Fibroblast of skin of back (primary cell): ENCODE measurements around the gene SPSB1.

ENCODE experiments used
- DNase-seq: peaks from one replicate; pipeline ENCODE4 v3.0.0-alpha.2; 2013

Gene SPSB1

DNA sequence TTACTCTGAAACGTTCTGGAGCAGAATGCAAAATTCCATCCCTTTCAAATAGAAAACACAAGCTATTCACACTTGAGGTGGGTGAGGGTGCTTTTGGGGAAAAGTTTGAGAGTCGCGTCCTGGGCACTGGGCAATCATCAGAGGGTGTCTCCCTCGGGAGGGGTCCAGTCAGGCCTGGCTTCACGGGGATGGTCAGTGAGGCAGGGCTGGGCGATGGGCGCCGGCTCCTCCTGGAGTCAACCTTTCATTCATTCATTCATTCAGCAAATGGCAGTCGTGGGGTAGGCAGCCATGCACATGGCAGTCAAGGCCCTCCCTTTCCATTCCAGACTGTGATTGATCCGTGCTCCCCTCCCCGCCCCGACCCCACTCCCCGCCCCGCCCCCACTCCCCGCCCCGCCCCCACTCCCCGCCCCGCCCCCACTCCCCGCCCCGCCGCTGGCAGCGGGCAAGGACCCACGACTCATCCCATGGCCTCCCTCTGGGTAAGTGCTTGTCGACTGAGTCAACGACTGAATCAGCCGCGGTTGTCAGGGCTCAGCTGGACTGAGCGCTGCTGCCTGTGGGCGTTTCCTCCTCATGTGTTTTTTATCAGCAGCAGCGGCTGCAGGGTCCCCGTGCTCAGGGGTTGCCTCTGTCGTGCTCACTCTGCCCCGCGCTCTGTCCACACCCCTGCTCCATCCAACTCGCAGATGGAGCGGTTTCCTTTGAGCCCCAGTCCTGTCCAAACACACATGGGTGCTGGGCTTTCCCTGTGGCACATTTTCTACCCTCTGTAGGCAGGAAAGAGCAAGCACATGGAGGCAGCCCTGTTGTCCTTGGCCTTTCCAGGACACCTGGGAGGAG is 12.5 kb upstream of the SPSB1 start:
- DNase-seq: peak; percentile 97

DNA sequence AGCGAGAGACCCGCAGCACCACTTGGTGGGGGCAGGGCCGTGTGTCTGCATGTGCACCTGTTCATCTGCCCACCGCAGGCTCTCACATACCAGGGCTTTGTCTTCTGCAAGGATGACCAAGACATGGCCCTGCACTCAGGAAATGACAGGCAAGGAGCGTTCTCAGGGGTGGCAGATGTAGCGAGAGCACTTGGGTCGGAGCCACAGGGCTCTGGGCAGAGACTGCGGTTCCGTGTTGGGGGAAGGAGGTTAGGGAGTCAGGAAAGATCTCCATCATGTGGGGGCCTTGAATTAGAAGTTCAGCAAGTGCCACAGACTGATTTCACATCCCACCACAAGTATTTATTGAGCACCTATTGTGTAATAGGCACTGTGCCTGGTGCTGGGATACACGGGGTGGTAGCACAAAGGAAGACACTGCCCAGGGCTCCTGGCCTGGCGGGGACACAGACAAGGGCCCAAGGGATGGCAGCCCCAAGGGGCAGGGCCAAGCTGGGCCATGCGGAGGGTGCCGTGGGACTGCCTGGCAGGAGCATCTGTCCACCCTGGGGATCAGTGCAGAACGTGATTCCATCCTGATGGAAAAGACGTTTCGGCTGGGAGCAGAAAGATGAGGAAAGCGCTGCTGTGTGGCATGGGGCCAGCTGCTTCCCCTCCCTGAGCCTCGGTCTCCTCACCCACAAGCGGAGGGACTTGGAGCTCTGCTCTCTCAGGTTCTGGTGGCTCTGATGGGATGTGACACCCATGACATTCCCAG is 11.4 kb upstream of the SPSB1 start:
- DNase-seq: peak; percentile 16

DNA sequence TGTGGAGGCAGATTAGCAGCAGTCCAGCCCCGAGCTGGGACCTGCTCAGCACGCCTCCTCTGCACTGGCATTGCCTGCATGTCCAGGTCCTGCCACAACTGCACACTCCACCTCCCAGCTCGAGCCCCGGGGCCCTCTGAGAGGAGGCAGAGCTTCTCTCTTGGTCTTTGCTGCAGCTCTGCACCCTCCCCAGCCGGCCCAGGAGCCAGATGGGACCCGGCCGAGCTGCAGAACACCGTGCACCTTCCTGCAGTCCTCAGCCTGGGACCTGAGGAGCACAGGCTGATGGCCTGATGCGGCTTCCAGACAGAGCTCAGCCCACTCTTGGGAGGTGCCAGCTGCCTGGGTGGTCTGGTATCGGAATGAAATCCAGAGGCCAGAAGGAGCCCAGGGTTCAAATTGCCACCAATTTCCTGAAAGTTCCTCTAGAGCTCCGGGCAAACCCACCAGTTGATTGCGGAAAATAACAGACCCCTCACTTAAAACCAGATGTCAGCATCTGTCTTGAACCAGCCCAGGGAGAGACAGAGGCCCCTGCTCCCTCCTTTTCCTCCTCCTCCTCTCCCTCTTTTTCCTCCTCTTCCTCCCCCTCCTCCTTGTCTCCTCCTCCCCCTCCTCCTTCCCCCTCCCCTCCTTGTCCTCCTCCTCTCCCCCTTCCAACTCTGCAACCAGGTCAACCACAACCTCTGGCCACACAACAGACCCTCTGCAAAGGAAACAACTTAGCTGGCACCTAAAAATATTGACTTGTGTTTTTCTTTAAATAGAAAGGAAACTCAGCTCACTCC is 10.6 kb upstream of the SPSB1 start:
- peak; percentile 35 for DNase-seq

DNA sequence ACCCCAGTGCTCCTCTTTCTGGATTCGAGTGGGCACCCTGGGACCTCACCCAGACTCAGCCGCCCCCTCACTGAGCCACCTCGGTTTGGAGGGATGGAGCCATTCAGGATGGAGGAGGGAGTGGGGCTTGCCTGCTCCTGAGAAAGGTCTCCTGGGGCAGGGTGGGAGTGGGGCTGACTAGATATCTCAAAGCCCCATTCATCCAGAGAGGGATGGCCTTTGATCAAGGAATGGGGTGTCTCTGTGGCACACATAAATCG is 10.1 kb upstream of the SPSB1 start:
- DNase-seq: no peak

DNA sequence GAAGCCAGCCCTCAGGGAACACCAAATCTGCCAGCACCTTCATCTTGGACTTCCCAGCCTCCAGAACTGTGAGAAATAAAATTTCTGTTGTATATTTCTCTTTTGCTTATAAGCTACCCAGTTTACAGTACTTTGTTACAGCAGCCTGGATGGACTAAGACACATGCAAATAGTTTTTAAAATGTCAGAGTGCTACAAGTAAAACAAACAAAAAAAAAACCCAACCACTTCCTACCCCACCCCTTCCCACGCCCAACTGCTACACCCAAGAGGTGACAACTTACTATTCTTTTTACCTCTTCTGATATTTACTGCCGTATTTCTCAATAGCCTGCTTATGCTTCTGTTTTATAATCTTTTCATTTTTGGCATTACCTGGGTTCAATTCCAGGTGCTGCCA is 8.6 kb upstream of the SPSB1 start:
- no peak for DNase-seq

DNA sequence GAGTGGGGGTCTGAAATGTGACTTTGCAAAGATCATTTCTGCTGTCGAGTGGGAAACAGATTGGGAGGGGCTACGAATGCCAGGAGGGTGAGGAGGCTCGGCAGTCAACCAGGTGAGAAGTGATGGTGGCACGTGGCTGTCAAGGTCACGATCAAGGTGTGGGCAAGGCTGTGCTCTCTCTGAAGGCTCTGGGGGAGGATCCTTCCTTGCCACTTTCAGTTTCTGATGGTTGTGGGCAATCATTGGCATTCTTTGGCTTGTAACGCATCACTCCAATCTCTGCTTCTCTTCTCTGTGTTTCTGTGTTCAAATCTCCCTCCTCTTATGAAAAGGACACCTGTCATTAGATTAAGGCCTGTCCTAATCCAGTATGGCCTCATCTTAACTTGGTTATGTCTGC is 6.1 kb upstream of the SPSB1 start:
- DNase-seq: no peak

DNA sequence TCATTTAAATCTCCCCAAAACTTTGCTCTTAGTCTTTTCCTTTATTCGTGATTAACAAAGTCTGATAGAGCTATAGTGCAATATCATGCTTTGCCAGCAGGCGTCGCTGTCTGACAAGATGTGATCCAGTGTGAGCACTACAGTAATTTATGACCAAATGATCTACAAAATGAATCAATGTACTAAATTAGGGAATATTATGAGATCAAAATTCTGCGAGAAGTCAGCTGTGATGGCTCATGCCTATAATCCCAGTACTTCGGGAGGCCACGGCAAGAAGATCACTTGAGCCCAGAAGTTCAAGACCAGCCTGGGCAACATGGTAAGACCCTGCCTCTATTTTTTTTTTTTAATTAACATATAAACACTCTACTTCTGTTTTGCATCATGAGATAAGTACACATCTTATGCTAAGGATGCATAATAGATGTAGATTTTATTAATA is 3.6 kb upstream of the SPSB1 start:
- peak; percentile 72 for DNase-seq

DNA sequence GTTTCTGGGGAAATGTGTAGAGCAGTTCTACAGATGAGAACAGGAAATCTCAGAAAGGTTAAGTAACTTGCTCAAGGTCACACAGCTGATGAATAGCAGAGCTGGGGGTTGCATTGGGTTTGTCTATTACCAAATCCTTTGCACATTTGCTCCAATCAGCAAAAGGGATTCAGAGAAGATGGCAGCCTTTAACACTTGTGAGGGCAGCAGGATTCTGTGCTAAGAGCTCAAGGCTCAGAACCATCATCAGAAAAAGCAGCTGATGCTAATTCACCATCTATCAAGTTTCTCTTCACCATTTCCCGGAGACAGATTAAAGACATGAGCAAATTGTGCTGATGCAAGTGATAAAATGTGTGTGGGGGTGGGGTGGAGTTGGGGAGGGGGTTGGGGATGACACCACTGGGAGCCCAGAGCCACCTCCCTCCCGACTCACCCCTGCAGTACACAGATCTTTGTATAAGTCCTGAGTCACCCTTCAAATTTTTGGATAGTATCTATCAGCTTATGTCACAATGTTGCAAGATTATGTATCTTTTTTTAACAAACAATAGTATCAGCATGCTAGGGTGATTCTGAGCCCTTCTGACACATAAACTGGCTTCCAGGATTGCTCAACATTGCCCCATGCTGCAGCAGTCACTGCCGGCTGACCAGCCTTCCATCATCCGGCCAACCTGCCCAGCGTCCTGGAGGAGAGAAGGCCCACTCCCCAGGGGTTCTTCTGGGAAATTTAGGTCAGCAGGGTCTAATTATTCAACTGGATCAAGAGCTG is 2.8 kb upstream of the SPSB1 start:
- peak; percentile 75 for DNase-seq

DNA sequence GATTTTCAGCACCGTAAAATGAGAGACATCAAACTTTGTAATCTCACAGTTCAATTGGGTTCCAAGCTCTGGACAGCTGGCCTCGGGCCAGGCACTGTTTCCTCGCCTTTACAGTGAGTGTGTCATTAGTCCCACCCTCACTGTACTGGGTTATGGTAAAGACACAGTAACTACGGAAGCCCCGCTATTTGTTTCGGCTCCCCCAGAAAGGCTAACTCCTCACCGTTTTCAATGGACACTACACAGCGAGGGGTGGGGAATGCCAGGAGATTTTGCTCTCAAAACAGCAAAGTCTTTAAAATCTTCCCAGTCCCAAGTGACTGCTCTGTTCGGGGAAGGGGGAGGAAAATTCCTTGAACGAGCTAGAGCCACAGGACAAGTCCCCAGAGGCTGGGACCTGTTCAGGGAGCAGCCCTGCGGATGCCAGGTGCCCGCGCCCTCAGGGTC is 757 bp upstream of the SPSB1 start:
- DNase-seq: peak; percentile 76

DNA sequence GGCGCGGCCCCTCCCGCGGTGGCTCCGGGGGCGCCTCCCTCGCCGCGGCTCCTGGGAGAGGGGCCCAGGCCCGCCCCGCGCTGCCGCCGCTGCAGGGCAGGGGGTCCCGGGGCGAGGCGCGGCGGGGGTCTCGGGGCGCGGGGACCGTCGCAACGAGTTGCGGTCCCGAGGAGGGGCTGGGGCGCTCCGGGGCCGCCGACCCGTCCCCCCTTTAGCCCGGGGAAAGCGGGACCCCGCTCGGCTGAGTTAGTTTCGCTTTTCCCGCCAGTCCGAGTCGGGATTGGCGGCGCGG is 493 bp downstream of the SPSB1 start:
- no peak for DNase-seq

DNA sequence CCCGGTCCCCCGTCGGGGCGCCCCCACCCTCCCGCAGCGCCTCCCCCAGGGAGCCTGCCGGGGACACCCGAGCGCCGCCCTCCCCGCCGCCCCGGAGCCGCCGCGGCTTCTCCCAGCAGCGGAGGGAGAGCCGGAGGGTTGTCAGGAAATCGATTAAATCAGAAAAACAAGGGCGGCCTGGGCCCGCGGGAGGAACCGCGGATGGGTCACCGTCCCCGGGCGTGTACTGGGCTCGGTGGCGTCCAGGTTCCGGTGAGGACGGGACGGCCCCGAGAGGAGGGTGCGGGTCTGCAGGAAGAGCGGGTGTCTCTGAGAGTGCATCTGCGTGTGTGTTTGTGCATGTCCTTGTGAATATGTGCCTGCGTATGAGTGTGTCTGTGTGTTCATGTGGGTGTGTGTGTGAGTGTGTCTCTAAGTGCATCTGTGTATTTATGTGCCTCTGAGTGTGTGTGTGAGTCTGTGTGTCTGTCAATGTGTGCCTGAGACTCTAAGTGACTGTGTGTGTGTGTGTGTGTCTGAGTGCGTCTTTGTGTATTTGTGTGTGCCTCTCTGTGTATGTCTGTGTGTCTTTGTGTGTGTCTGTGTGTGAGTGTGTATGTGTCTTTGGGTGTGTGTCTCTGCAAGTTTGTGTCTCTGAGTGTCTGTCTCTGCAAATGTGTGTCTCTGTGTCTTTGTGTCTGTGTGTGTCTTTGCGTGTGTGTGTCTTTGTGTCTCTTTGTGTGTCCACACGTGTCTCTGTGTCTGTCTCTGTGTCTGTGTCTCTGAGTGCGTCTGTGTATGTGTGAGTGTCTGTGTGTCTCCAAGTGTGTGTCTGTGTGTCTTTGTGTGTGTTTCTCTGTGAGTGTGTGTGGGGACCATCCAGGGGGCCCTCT is 1.1 kb downstream of the SPSB1 start:
- DNase-seq: peak; percentile 44

DNA sequence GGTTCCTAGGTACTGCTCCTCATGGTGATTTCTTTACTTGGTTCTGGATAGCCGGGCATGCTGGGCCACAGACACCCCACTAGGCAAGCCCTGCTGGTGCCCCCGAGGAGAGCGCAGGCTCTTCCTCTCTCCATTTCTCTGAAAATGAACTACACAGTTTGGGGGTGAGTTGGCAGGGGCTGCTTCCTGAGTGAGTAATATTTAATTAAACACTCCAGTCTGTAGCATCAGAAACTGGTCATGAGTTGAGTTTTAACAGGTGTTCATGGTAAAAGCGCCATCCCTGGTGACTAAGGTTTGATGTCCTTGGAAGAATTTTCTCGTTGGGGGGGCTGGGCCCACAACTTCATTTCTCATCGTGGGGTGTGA is 1.7 kb downstream of the SPSB1 start:
- DNase-seq: peak; percentile 80

DNA sequence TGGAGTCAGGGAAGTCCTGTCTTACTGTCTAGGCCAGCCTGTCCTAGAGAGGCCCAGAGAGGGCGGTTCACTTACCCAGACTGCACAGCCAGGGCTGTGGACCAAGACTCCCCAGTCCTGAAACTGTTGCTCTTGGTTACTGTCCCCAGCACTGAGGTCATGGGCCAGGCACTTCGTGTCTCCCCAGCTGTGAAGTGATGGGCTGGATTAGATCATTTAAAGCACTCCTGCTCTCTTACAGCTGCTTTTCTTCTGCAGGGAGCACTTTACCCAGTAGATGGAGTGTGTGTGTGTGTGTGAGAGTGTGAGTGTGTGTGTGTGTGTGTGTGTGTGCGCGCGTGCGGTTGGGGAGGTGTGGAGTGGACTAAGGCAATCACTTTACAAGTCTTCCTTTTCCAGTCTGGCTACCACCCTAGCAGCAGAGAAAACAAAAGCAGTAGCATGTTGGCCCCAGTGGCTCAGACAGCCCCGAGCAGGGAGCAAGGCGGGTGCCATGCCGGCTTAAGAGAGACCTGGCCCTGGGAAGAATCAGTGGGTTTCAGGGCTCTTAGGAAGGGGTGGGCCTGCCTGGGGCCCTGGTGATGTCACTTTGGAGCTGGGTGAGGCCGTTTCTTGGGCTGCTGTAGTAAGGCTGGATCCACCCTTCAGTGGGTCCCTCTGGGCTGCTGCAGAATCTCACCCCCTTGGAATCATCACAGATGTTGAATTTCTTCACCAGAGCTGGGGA is 2.4 kb downstream of the SPSB1 start:
- peak; percentile 80 for DNase-seq

DNA sequence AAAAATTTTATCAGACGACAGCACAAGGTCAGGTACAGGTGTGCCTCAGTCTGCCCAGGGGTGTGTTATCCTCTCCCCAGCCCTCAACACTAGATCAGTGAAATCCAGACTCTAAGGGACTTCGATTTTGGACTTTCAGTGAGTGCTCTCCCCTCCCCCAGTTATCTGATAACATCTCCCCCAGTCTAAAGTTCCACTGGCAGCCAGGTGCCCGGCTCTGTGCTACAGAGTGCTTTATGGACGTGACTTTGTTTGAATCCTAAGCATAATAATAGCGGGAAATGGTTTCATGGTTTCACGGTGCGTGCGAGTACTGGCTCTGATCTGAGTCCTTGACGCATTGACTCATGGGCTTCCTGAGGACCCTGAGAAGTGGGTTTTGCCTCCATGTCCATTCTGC is 3.2 kb downstream of the SPSB1 start:
- DNase-seq: no peak

DNA sequence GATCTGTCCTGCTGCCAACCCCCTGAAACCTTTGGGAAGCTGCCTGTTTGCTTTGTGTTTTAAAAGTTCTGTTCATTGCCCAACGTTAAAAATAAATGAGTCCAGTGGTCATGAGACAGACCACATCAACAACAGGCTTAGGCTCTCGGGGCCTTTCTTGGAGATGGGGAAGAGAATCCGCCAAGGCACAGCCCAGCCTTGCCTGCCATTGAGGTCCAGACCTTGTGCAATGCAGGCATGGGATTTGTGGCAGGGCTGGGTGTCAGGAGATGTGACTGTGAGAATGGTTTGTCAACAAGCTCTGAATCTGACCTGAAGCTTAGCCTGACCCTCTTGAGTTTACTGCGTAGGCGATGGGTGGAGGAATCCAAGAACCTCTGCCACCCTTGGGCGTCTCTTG is 4.2 kb downstream of the SPSB1 start:
- DNase-seq: no peak

DNA sequence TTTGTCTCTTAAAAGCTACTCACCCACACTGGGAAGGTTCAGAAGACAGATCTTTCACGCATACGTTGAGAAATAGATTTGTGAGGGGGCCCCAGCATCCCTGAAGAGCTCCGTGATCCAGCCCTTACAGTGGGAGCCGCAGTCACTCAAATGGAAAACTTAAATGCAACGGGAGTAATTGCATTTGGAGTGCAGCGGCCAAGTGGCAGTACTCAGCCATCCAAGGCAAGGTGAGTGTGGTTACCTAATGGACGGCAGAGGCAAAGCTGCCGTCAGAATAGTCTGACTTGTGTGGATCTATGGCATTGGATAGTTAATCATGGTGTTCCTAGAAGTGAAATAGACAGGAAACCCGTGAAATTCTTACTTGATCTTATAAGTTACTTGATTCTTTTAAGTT is 5.1 kb downstream of the SPSB1 start:
- DNase-seq: no peak

DNA sequence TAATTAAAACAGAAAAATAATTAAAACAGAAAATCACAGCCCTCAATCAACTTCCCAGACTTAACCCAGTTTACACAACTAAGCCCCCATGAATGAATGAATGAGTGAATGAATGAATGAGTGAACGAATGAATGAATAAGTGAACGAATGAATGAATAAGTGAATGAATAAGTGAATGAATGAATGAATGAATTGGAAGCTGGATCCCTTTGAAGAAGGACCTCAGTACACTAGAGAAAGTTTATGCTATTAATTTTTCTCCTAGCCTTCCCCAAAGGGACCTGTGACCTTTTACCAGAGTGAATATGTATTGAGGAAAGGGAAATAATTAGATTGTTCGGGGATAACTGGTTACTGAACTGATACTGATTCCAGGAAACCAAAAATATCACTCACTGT is 5.6 kb downstream of the SPSB1 start:
- DNase-seq: no peak

DNA sequence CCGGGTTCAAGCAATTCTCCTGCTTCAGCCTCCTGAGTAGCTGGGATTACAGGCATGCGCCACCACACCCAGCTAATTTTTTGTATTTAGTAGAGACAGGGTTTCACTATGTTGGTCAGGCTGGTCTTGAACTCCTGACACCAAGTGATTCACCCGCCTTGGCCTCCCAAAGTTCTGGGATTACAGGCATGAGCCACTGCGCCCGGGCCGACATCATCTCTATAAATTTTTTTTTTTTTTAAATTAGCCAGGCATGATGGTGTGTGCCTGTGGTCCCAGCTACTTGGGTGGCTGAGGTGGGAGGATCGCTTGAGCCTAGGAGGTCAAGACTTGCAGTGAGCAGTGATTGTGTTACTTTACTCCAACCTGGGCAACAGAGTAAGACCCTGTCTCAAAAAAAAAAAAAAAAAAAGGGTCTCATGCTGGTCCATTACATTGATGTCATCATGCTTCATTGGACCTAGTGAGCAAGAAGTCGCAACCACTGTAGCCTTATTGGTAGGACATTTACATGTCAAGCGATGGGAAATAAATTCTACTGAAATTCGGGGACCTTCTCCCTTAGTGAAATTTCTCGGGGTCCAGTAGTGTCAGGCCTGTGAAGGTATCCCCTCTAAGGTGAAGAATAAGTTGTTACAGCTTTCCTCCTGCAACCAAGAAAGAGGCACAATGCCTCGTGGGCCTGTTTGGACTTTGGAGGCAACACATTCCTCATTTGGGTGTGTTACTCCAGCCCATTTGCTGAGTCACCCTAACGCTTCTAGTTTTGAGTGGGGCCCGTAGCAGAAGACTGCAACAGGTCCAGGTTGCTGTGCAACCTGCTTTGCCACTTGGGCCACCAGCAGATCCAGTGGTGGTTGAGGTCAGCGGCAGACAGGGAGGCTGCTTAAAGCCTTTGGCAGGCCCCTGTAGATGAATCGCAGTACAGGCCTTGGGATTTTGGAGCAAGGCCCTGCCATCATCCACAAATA is 7.2 kb downstream of the SPSB1 start:
- DNase-seq: peak; percentile 77

DNA sequence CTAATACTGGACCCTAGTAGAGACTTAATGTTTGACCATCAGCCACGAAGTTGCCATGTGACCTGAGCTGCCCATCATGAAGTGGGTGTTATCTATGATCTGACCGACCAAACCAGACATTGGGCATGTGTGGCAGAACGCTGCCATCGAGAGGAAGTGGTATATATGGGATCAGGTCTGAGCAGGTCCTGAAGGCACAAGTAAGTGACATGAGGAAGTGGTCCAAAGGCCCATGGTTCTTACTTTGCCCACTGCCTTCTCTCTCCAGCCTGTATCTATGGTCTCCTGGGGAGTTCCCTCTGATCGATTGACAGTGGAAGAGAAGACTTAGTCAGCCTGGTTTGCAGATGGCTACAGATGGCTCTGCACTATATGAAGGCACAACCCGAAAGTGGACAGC is 7.9 kb downstream of the SPSB1 start:
- DNase-seq: no peak
